ENCODE measurements around the gene ZNF823. TPM values are rescaled to one million over a fixed set of nuclear protein-coding genes. Genes with fewer than 3 reads are reported as not detected.

Gene ZNF823
- total RNA-seq, 2 donors from 2014 or later, result 4.7 to 11.9 TPM

- Histone ChIP-seq H3K36me3 (replicated peaks in 1 of 2; ENCODE audit: insufficient read depth in 1 of 2, low read depth in 2 of 2) (no peaks in the 10 kb centered on the region), H3K27me3 (no peaks in the 10 kb centered on the region), H3K27ac (no peak overlapping the region), H3K4me3 (no peak overlapping the region), H3K4me1 (no peaks in the 10 kb centered on the region), H3K9me3 (peaks cover 0 to 4% (median 0%) of the 10 kb centered on the region in 3 donors)
- ATAC-seq, result no peak
- TF ChIP-seq CTCF (IDR thresholded peaks at IDR 0.05) (no peak), POLR2A (IDR thresholded peaks at IDR 0.05) (no peak)
- DNase-seq, result no peak
- intact Hi-C loops (cut with DNase I), result no loop called here
Measured at GRCh38 chr19:11745869-11746268, 7.1 kb upstream of the ZNF823 start.

- Histone ChIP-seq H3K4me1 (peaks cover 24% of the 10 kb centered on the region), H3K9me3 (no peaks in the 10 kb centered on the region), H3K4me3 (peak overlapping the region; percentile 47 to 94), H3K27me3 (no peaks in the 10 kb centered on the region), H3K27ac (peak overlapping the region; percentile 94 to 99 (median 96)), H3K36me3 (replicated peaks in 1 of 2; ENCODE audit: insufficient read depth in 1 of 2, low read depth in 2 of 2) (no peaks in the 10 kb centered on the region)
- peak in 3 of 7 experiments; percentile 1 to 11 (median 9) for TF ChIP-seq CTCF (IDR thresholded peaks at IDR 0.05)
- peak; percentile 51 to 64 (median 61) for TF ChIP-seq POLR2A (IDR thresholded peaks at IDR 0.05)
- intact Hi-C loops (cut with DNase I), result no loop called here
- DNase-seq (peak; percentile 82 to 87 (median 84)), ATAC-seq (peak; percentile 53)
- 0% methylated on average over 8 to 52 of the region's 52 CpGs for WGBS, 2 donors
Measured at GRCh38 chr19:11737964-11738745, 591 bp downstream of the ZNF823 start.

- intact Hi-C loops (cut with DNase I), result no loop called here
- Histone ChIP-seq H3K9me3 (no peaks in the 10 kb centered on the region), H3K27me3 (no peaks in the 10 kb centered on the region), H3K4me1 (peaks cover 24% of the 10 kb centered on the region), H3K4me3 (no peak overlapping the region), H3K36me3 (replicated peaks in 1 of 2; ENCODE audit: insufficient read depth in 1 of 2, low read depth in 2 of 2) (no peaks in the 10 kb centered on the region), H3K27ac (peak overlapping the region in 2 of 4 donors; percentile 94 to 99)
- TF ChIP-seq CTCF (IDR thresholded peaks at IDR 0.05) (no peak), POLR2A (IDR thresholded peaks at IDR 0.05) (no peak)
- ATAC-seq (no peak), DNase-seq (peak in 2 of 4 donors; percentile 7 to 31)
- 32 to 50% methylated on average over 2 of the region's 2 CpGs for WGBS, 2 donors
Measured at GRCh38 chr19:11736696-11737095, 2.0 kb downstream of the ZNF823 start.

GRCh38 chr19:11735375-11735774 lies 3.4 kb downstream of the ZNF823 start:
- no peak for ATAC-seq
- no peak for TF ChIP-seq POLR2A (IDR thresholded peaks at IDR 0.05)
- TF ChIP-seq CTCF (IDR thresholded peaks at IDR 0.05), result no peak
- DNase-seq, result peak in 2 of 4 donors; percentile 13 to 16
- no peaks in the 10 kb centered on the region for H3K27me3 ChIP-seq
- peaks cover 24% of the 10 kb centered on the region for H3K4me1 ChIP-seq
- no peak overlapping the region for H3K27ac ChIP-seq
- intact Hi-C loops (cut with DNase I), result no loop called here
- no peaks in the 10 kb centered on the region for H3K36me3 ChIP-seq (replicated peaks in 1 of 2; ENCODE audit: insufficient read depth in 1 of 2, low read depth in 2 of 2)
- H3K9me3 ChIP-seq, result no peaks in the 10 kb centered on the region
- H3K4me3 ChIP-seq, result no peak overlapping the region
- 63 to 82% methylated on average over 1 of the region's 1 CpG for WGBS, 2 donors

GRCh38 chr19:11729586-11729985 lies 9.2 kb downstream of the ZNF823 start:
- H3K27me3 ChIP-seq, result no peaks in the 10 kb centered on the region
- ATAC-seq, result no peak
- WGBS, 2 donors, result 90 to 93% methylated on average over 4 of the region's 4 CpGs
- H3K9me3 ChIP-seq, result no peaks in the 10 kb centered on the region
- intact Hi-C loops (cut with DNase I), result no loop called here
- no peak for TF ChIP-seq POLR2A (IDR thresholded peaks at IDR 0.05)
- no peak for TF ChIP-seq CTCF (IDR thresholded peaks at IDR 0.05)
- H3K27ac ChIP-seq, result no peak overlapping the region
- no peak overlapping the region for H3K4me3 ChIP-seq
- H3K36me3 ChIP-seq (replicated peaks in 1 of 2; ENCODE audit: insufficient read depth in 1 of 2, low read depth in 2 of 2), result no peaks in the 10 kb centered on the region
- no peak for DNase-seq
- H3K4me1 ChIP-seq, result no peaks in the 10 kb centered on the region
